NCI-H748 (cell line): ENCODE data around the gene DAW1.
A peak's percentile ranks its signal among the peaks of the same experiment; 100 is the strongest.
"Not testable (repeated sequence)": the region's sequence is repeated elsewhere in the genome, so short reads cannot be mapped to it uniquely, and the experiment has no call there.

ENCODE experiments used
- DNase-seq: peaks from one replicate; lab custom pipeline; 2025; ENCODE audit not compliant: unreplicated experiment; lab: John Stamatoyannopoulos, UW

DAW1 gene

GRCh38 chr2:227908266-227909054, 37.0 kb downstream of the DAW1 start:
- DNase-seq = no peak

- DNase-seq = no peak
Observed at GRCh38 chr2:227914362-227914761, 42.9 kb downstream of the DAW1 start.

GRCh38 chr2:227921648-227922047, 50.2 kb downstream of the DAW1 start:
- no peak for DNase-seq

GRCh38 chr2:227932001-227932400, 60.6 kb downstream of the DAW1 start:
- DNase-seq = no peak

GRCh38 chr2:227932403-227932802, 61.0 kb downstream of the DAW1 start:
- DNase-seq = no peak

- DNase-seq = no peak
Observed at GRCh38 chr2:227933884-227934283, 62.5 kb downstream of the DAW1 start.

- not testable (repeated sequence) for DNase-seq
Observed at GRCh38 chr2:227936249-227936648, 64.8 kb downstream of the DAW1 start.

- peak; percentile 57 for DNase-seq
Observed at GRCh38 chr2:227939271-227940027, 68.0 kb downstream of the DAW1 start.

- no peak for DNase-seq
Observed at GRCh38 chr2:227942021-227942420, 70.6 kb downstream of the DAW1 start.

GRCh38 chr2:227942965-227943364, 71.5 kb downstream of the DAW1 start:
- no peak for DNase-seq

GRCh38 chr2:227960317-227960716, 88.9 kb downstream of the DAW1 start:
- no peak for DNase-seq

- no peak for DNase-seq
Observed at GRCh38 chr2:227971619-227972230, 100.3 kb downstream of the DAW1 start.

- DNase-seq = no peak
Observed at GRCh38 chr2:227973241-227973640, 101.8 kb downstream of the DAW1 start.
